ENCODE data around the gene MGME1. TPM values are rescaled to one million over a fixed set of nuclear protein-coding genes. Genes with fewer than 3 reads are reported as not detected.
A peak's percentile ranks its signal among the peaks of the same experiment; 100 is the strongest.

MGME1 gene
- total RNA-seq, 1 donor from 2014 or later, result 25.0 TPM

- no peak overlapping the region for H3K4me3 Mint-ChIP-seq
- H3K27ac Mint-ChIP-seq, result no peak overlapping the region
- no peak for TF ChIP-seq CTCF (IDR thresholded peaks at IDR 0.05; ENCODE audit: unreplicated experiment)
- H3K9me3 Mint-ChIP-seq, result no peaks in the 10 kb centered on the region
- H3K4me1 Mint-ChIP-seq, result peaks cover 21% of the 10 kb centered on the region
- DNase-seq (ENCODE audit: low spot score in 2 of 2, unreplicated experiment in 2 of 2), result no peak
- H3K36me3 Mint-ChIP-seq, result peaks cover 2% of the 10 kb centered on the region
- no peaks in the 10 kb centered on the region for H3K27me3 Mint-ChIP-seq (ENCODE audit: low read depth)
Measured at GRCh38 chr20:18005990-18006364, 37.2 kb downstream of the MGME1 start.

GRCh38 chr20:18006684-18007083 lies 37.9 kb downstream of the MGME1 start:
- no peak for TF ChIP-seq CTCF (IDR thresholded peaks at IDR 0.05; ENCODE audit: unreplicated experiment)
- no peak for DNase-seq (ENCODE audit: low spot score in 2 of 2, unreplicated experiment in 2 of 2)
- Mint-ChIP-seq H3K9me3 (no peaks in the 10 kb centered on the region), H3K27me3 (ENCODE audit: low read depth) (no peaks in the 10 kb centered on the region), H3K4me3 (no peak overlapping the region), H3K36me3 (peaks cover 7% of the 10 kb centered on the region), H3K27ac (no peak overlapping the region), H3K4me1 (peaks cover 21% of the 10 kb centered on the region)

- Mint-ChIP-seq H3K4me3 (no peak overlapping the region), H3K36me3 (peaks cover 7% of the 10 kb centered on the region), H3K9me3 (no peaks in the 10 kb centered on the region), H3K4me1 (peaks cover 21% of the 10 kb centered on the region), H3K27me3 (ENCODE audit: low read depth) (no peaks in the 10 kb centered on the region), H3K27ac (peak overlapping the region; percentile 16)
- DNase-seq (ENCODE audit: low spot score in 2 of 2, unreplicated experiment in 2 of 2), result no peak
- TF ChIP-seq CTCF (IDR thresholded peaks at IDR 0.05; ENCODE audit: unreplicated experiment), result no peak
Measured at GRCh38 chr20:18007534-18008292, 38.9 kb downstream of the MGME1 start.

- H3K4me3 Mint-ChIP-seq, result no peak overlapping the region
- no peak for TF ChIP-seq CTCF (IDR thresholded peaks at IDR 0.05; ENCODE audit: unreplicated experiment)
Measured at GRCh38 chr20:18009116-18009515, 40.3 kb downstream of the MGME1 start.

DNA sequence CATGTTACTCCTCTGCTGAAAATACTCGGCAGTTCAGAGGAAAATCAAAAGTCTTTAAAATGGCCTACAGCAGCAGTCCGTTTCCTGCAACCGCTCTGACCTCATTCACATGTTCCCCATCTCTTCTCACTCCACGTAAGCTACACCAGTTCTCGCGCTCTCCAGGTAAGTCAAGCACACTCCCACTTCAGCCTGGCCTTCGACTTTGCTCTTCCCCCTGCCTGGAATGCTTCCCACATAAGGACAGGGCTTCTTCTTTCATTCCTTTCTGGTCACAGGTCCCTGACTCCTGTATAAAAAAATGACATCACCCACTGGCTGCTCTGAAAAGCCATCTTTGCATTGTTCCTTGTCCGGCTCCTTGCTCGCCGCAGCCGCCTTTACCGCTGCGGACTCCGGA lies 42.7 kb downstream of the MGME1 start:
- H3K4me3 Mint-ChIP-seq, result no peak overlapping the region
- H3K27ac Mint-ChIP-seq, result no peak overlapping the region
- peaks cover 9% of the 10 kb centered on the region for H3K4me1 Mint-ChIP-seq
- no peaks in the 10 kb centered on the region for H3K9me3 Mint-ChIP-seq
- no peak for DNase-seq (ENCODE audit: low spot score in 2 of 2, unreplicated experiment in 2 of 2)
- H3K27me3 Mint-ChIP-seq (ENCODE audit: low read depth), result no peaks in the 10 kb centered on the region
- peaks cover 9% of the 10 kb centered on the region for H3K36me3 Mint-ChIP-seq
- no peak for TF ChIP-seq CTCF (IDR thresholded peaks at IDR 0.05; ENCODE audit: unreplicated experiment)

More at GRCh38 chr20:18009116-18009515, 40.3 kb downstream of the MGME1 start:
- Mint-ChIP-seq H3K27ac (no peak overlapping the region), H3K9me3 (no peaks in the 10 kb centered on the region), H3K36me3 (peaks cover 9% of the 10 kb centered on the region), H3K27me3 (ENCODE audit: low read depth) (no peaks in the 10 kb centered on the region), H3K4me1 (peaks cover 21% of the 10 kb centered on the region)
- DNase-seq (ENCODE audit: low spot score in 2 of 2, unreplicated experiment in 2 of 2), result no peak

All from mesothelial cell of epicardium (in vitro differentiated cells).